Cardiac fibroblast (primary cell): Measurements from ENCODE around the gene MCHR1.

Experiments used
- DNase-seq, 2 donors: peaks; one replicate each; pipeline versions ENCODE4 v3.0.0 to v3.0.0-alpha.2; 2010; ENCODE audit warnings: low read depth in 2 of 2
- H3K4me3 ChIP-seq, 2 donors: replicated peaks in 1 of 2; 1 replicate in 1 of 2; 2 replicates in 1 of 2; pipeline ENCODE4 v1.5.1; 2011; ENCODE audit warnings: low read depth in 2 of 2, low read length in 2 of 2, mild to moderate bottlenecking in 2 of 2, moderate library complexity in 1 of 2
- CTCF ChIP-seq: IDR thresholded peaks from one replicate; pipeline ENCODE4 v1.5.1; 2011; ENCODE audit warnings: low read depth, mild to moderate bottlenecking, low read length, inconsistent platforms

MCHR1 gene

GRCh38 chr22:40691532-40691931, 12.2 kb downstream of the MCHR1 start:
- TF ChIP-seq CTCF, result no peak
- DNase-seq, result no peak
- H3K4me3 ChIP-seq, result no peak overlapping the region

- peak in 1 of 2 donors; percentile 48 for DNase-seq
- H3K4me3 ChIP-seq, result no peak overlapping the region
- no peak for TF ChIP-seq CTCF
Measured at GRCh38 chr22:40694411-40694810, 15.1 kb downstream of the MCHR1 start.

DNA sequence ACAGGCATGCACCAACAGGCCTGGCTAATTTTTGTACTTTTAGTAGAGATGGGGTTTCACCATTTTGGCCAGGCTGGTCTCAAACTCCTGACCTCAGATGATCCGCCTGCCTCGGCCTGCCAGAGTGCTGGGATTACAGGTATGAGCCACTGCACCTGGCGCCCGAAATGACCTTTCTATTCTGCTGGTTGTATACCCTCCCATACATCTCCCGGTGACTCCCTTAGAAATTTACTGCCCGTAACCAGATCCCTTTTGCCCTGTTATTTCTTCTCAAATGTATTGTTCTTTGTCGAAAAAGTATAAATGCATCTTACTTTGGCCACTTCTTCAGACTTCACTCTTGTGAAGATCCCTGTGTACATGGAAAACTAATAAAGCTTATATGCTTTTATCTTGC, 22.0 kb downstream of the MCHR1 start:
- no peak for DNase-seq
- no peak for TF ChIP-seq CTCF
- H3K4me3 ChIP-seq, result no peak overlapping the region

- no peak for TF ChIP-seq CTCF
- no peak overlapping the region for H3K4me3 ChIP-seq
- no peak for DNase-seq
Measured at GRCh38 chr22:40703174-40703573, 23.9 kb downstream of the MCHR1 start.

- no peak overlapping the region for H3K4me3 ChIP-seq
- TF ChIP-seq CTCF, result no peak
- no peak for DNase-seq
Measured at GRCh38 chr22:40703736-40704135, 24.5 kb downstream of the MCHR1 start.

DNA sequence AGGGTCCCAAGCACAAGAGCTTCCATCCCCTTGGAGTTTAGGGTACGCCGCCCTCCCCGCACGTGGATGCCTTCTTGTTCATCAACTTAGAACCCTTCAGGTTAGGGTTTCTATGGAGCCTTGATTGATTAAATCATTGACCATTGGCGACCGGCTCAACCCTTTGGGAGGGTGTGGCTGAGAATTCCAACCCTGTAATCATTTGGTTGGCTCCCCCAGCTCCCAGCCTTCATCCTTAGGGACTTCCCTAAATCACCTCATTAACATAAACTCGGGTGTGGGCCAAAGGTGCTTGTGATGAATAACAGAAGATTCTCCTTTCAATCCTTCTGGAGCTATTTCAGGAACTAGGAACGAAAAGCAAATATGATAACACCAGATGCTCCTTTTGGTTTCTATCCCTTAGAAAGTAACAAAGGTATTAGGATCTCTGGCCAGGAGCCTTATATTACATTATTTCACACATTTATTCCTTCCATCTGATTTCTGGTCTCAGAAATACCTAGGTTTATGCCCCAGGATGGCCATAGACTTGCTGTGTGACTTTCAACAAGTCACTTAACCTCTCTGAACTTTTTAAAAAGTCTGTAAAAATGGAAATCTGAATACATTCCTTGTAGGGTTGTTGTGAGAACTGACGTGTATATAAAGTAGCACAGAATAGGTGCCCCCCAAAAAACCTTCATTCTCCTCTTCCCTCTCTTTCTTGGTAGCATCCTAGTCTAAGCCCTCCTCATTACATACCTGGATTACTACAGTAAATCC, 26.8 kb downstream of the MCHR1 start:
- no peak for DNase-seq
- no peak for TF ChIP-seq CTCF
- H3K4me3 ChIP-seq, result no peak overlapping the region

DNA sequence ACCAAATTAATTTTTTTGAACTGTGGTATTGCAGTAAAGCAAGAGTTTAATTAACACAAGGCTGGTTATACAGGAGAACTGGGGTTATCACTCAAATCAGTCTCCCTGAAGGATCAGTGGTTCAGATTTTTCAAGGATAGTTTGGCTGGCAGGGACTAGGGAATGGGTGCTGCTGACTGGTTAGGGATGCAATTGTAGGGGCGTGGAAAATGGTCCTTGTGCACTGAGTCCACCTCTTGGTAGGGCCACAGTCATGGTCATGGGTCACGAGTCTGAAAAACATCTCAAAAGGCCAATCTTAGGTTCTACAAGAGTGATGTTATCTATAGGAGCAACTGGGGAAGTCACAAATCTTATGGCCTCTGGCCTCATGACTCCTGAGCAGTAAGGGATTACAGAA, 27.9 kb downstream of the MCHR1 start:
- no peak overlapping the region for H3K4me3 ChIP-seq
- no peak for TF ChIP-seq CTCF
- no peak for DNase-seq
